Effector memory CD4-positive, alpha-beta T cell (primary cell): ENCODE measurements around the gene DSCAML1.
"Not testable (repeated sequence)": the region's sequence is repeated elsewhere in the genome, so short reads cannot be mapped to it uniquely, and the experiment has no call there.

ENCODE experiments used
- DNase-seq, 3 donors: peaks; one replicate each; pipeline ENCODE4 v3.0.0-alpha.2; 2020
- H3K27ac ChIP-seq: 2 replicates; pipeline ENCODE4 v1.7.0; 2013; ENCODE audit warnings: mild to moderate bottlenecking, low read length, moderate library complexity; ENCODE audit not compliant: insufficient read depth, poor library complexity, severe bottlenecking
- H3K27me3 ChIP-seq: replicated peaks from 2 replicates; pipeline ENCODE4 v1.7.0; 2013; ENCODE audit warnings: mild to moderate bottlenecking, low read length; ENCODE audit not compliant: insufficient read depth, control insufficient read depth, poor library complexity, severe bottlenecking
- H3K36me3 ChIP-seq: 2 replicates; pipeline ENCODE4 v1.7.0; 2013; ENCODE audit warnings: mild to moderate bottlenecking, low read length, moderate library complexity; ENCODE audit not compliant: control insufficient read depth, insufficient read depth
- H3K4me1 ChIP-seq: 2 replicates; pipeline ENCODE4 v1.7.0; 2013; ENCODE audit warnings: low read length, mild to moderate bottlenecking; ENCODE audit not compliant: control insufficient read depth, insufficient read depth, poor library complexity, severe bottlenecking
- H3K4me3 ChIP-seq: 2 replicates; pipeline ENCODE4 v1.7.0; 2013; ENCODE audit warnings: low read length, low read depth, mild to moderate bottlenecking; ENCODE audit not compliant: insufficient read depth, poor library complexity, severe bottlenecking
- H3K9me3 ChIP-seq: 2 replicates; pipeline ENCODE4 v1.7.0; 2013; ENCODE audit warnings: mild to moderate bottlenecking, low read length, moderate library complexity; ENCODE audit not compliant: control insufficient read depth

Gene DSCAML1

GRCh38 chr11:117458275-117459122, 338.5 kb downstream of the DSCAML1 start:
- H3K27me3 ChIP-seq = no peaks in the 10 kb centered on the region
- H3K4me3 ChIP-seq = no peak overlapping the region
- H3K4me1 ChIP-seq = no peaks in the 10 kb centered on the region
- H3K9me3 ChIP-seq = no peaks in the 10 kb centered on the region
- no peak overlapping the region for H3K27ac ChIP-seq
- no peak for DNase-seq
- no peaks in the 10 kb centered on the region for H3K36me3 ChIP-seq

- H3K4me3 ChIP-seq = no peak overlapping the region
- no peaks in the 10 kb centered on the region for H3K4me1 ChIP-seq
- H3K36me3 ChIP-seq = no peaks in the 10 kb centered on the region
- no peak overlapping the region for H3K27ac ChIP-seq
- H3K27me3 ChIP-seq = no peaks in the 10 kb centered on the region
- no peaks in the 10 kb centered on the region for H3K9me3 ChIP-seq
- no peak for DNase-seq
Measured at GRCh38 chr11:117457835-117458234, 339.2 kb downstream of the DSCAML1 start.

GRCh38 chr11:117457031-117457785, 339.8 kb downstream of the DSCAML1 start:
- Histone ChIP-seq H3K27ac (no peak overlapping the region), H3K4me3 (no peak overlapping the region), H3K36me3 (no peaks in the 10 kb centered on the region), H3K27me3 (no peaks in the 10 kb centered on the region), H3K9me3 (no peaks in the 10 kb centered on the region), H3K4me1 (no peaks in the 10 kb centered on the region)
- DNase-seq = no peak

- H3K27me3 ChIP-seq, H3K4me3 ChIP-seq, H3K9me3 ChIP-seq, H3K4me1 ChIP-seq, H3K27ac ChIP-seq, DNase-seq, H3K36me3 ChIP-seq: not testable (repeated sequence)
Measured at GRCh38 chr11:117456721-117457029, 340.3 kb downstream of the DSCAML1 start.

DNA sequence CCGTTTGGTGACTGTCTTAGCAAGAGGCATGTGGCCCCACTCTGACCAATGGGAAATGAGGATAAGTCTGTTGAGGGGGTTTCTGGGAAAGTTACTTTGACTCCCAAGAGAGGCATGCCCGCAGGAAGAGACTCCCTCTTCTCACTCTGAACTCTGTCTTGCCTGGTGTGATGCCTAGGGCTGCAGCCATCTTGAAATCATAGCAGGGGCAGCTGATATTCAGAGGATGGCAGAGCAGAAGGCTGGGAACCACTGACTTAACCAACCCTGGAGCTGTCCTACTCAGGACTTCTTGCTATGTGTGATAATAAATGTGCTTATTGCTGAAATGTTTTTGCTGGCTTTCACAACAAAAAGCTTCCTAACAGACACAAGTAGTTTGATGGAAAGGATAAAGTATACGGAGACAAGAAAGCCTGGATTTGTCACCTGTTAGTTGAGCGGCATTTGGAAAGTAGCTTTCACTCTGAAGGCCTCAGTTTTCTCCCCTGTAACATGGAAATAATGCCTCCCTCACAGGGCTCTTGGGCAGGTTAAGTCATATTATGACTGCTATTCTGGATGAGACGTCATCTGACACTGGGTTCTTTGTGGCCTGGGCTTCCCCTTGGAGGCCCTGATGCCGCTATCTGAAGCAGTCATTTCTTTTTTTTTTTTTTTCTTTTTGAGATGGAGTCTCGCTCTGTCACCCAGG, 340.8 kb downstream of the DSCAML1 start:
- no peaks in the 10 kb centered on the region for H3K9me3 ChIP-seq
- no peak for DNase-seq
- no peaks in the 10 kb centered on the region for H3K4me1 ChIP-seq
- no peak overlapping the region for H3K27ac ChIP-seq
- H3K27me3 ChIP-seq = no peaks in the 10 kb centered on the region
- no peaks in the 10 kb centered on the region for H3K36me3 ChIP-seq
- H3K4me3 ChIP-seq = no peak overlapping the region

- no peaks in the 10 kb centered on the region for H3K27me3 ChIP-seq
- H3K4me1 ChIP-seq = no peaks in the 10 kb centered on the region
- H3K27ac ChIP-seq = no peak overlapping the region
- no peak overlapping the region for H3K4me3 ChIP-seq
- no peaks in the 10 kb centered on the region for H3K9me3 ChIP-seq
- H3K36me3 ChIP-seq = no peaks in the 10 kb centered on the region
- no peak for DNase-seq
Measured at GRCh38 chr11:117454564-117454917, 342.5 kb downstream of the DSCAML1 start.

GRCh38 chr11:117453886-117454563, 343.0 kb downstream of the DSCAML1 start:
- Histone ChIP-seq H3K27me3 (no peaks in the 10 kb centered on the region), H3K4me1 (no peaks in the 10 kb centered on the region), H3K27ac (no peak overlapping the region), H3K36me3 (no peaks in the 10 kb centered on the region), H3K4me3 (no peak overlapping the region), H3K9me3 (no peaks in the 10 kb centered on the region)
- DNase-seq = no peak

DNA sequence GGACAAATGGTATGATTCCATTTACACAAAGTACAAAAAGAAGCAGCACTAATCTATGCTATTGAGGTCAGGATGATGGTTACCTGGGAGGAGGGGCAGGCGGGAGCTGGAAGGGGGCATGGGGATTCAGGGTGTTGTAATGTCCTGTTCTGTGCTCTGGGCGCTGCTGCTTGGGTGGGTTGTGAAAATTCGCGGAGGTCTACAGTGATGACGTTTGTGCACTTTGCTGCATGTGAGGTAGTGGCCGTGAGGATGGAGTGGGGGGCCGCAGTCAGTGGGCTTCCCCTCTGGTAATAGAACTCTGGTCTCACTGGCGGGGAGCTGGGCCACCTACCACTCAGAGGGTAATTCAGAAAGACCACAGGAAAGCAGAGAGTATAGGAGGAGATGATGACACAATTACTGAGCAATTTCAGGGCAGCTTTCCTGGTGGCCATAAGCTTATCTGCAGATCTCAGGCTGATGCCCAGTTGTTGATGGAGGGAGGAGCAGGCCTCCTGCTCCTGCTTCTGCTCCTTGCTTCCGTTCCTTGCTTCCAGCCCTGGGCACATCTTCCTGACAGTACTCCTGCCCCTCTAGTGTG, 347.8 kb downstream of the DSCAML1 start:
- H3K4me3 ChIP-seq = no peak overlapping the region
- no peaks in the 10 kb centered on the region for H3K36me3 ChIP-seq
- no peak overlapping the region for H3K27ac ChIP-seq
- no peaks in the 10 kb centered on the region for H3K9me3 ChIP-seq
- no peak for DNase-seq
- no peaks in the 10 kb centered on the region for H3K4me1 ChIP-seq
- no peaks in the 10 kb centered on the region for H3K27me3 ChIP-seq

DNA sequence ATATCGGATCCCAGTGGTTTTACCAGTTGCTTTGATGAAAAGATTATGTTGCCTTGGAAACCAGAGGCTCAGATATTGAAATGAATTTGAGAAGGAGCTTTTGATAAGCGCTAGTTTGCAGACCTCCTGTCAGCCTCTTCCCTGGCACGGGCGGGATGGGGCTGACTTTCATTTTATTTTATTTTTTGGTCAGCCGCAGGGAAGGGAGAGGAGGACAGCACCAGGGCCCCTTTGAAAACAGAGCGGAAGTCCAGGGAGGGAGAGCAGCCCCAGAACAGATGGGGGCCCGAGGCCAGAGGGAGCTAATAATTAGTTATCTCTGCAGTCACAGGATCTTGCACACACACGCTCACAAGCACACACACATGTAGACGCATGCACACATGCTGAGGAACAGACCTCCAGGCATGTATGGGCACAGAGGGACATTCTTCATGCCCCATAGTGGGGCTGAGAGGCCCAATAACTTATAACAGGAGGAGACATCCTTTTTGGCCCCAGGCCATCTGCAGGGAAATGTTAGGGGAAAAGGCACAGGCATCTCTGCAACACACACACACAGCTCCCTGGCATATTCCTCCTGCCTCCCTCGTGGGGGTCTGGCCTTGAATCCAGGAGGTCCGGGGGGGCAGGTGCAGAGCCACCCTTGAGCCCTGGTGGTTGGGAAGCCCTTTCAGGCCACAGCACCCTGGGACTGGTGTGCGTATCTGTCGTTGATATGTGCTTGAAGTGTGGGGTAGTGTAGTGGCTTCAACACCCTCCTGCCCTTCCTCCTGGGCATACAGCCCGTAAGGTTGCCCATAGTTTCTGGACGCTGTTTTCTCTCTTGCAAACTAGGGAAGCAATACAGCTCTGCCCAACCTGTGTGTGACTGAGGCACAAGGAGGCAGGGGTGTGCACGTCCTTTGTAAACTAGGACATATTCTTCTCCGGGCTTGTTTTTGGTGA, 352.0 kb downstream of the DSCAML1 start:
- Histone ChIP-seq H3K9me3 (no peaks in the 10 kb centered on the region), H3K27ac (no peak overlapping the region), H3K4me1 (no peaks in the 10 kb centered on the region), H3K36me3 (no peaks in the 10 kb centered on the region), H3K4me3 (no peak overlapping the region), H3K27me3 (no peaks in the 10 kb centered on the region)
- DNase-seq = no peak
